NCI-H1092 (cell line): ENCODE measurements around the gene KLHDC7B.

ENCODE experiments used
- DNase-seq: peaks from one replicate; lab custom pipeline; 2025; lab: John Stamatoyannopoulos, UW

KLHDC7B gene

GRCh38 chr22:50545522-50546325 lies at the start of gene KLHDC7B:
Gene KLHDC7B, plus strand, starts transcription at chr22:50545899. Its CDS starts 345 bp downstream, at chr22:50546244.
- no peak for DNase-seq

- no peak for DNase-seq
These were observed 48.6 kb upstream of the KLHDC7B start for GRCh38 chr22:50497093-50497492.

GRCh38 chr22:50498322-50498890 lies 47.3 kb upstream of the KLHDC7B start:
- peak; percentile 5 for DNase-seq

- DNase-seq = no peak
These were observed 45.2 kb upstream of the KLHDC7B start for GRCh38 chr22:50500452-50500851.

GRCh38 chr22:50502096-50502495 lies 43.6 kb upstream of the KLHDC7B start:
- no peak for DNase-seq

GRCh38 chr22:50502628-50503474 lies 42.8 kb upstream of the KLHDC7B start:
- DNase-seq = no peak

GRCh38 chr22:50503475-50504145 lies 42.1 kb upstream of the KLHDC7B start:
- DNase-seq = no peak

GRCh38 chr22:50504369-50505211 lies 41.1 kb upstream of the KLHDC7B start:
- DNase-seq = no peak

GRCh38 chr22:50505276-50505775 lies 40.4 kb upstream of the KLHDC7B start:
- no peak for DNase-seq

GRCh38 chr22:50505776-50506610 lies 39.7 kb upstream of the KLHDC7B start:
- DNase-seq = no peak

- no peak for DNase-seq
These were observed 38.9 kb upstream of the KLHDC7B start for GRCh38 chr22:50506611-50507420.

GRCh38 chr22:50507421-50507990 lies 38.2 kb upstream of the KLHDC7B start, which contains the start of gene LMF2:
Gene LMF2, minus strand, starts transcription at chr22:50507702. Its CDS starts 27 bp downstream, at chr22:50507675.
- DNase-seq = peak; percentile 55

- peak; percentile 65 for DNase-seq
These were observed 37.5 kb upstream of the KLHDC7B start, which contains the start of gene NCAPH2 for GRCh38 chr22:50507991-50508884. Gene NCAPH2, plus strand, starts transcription at chr22:50508224. Its CDS starts 114 bp downstream, at chr22:50508338.

- no peak for DNase-seq
These were observed 36.8 kb upstream of the KLHDC7B start for GRCh38 chr22:50508897-50509296.

GRCh38 chr22:50513175-50513574 lies 32.5 kb upstream of the KLHDC7B start:
- no peak for DNase-seq

GRCh38 chr22:50516068-50516467 lies 29.6 kb upstream of the KLHDC7B start:
- no peak for DNase-seq

GRCh38 chr22:50516891-50517290 lies 28.8 kb upstream of the KLHDC7B start:
- no peak for DNase-seq
